Posterior cingulate gyrus (tissue), 11 donors: Measurements from ENCODE around the gene FXYD4.
"Not testable (repeated sequence)": the region's sequence is repeated elsewhere in the genome, so short reads cannot be mapped to it uniquely, and the experiment has no call there.

ENCODE experiments used
- DNase-seq, 10 donors: peaks; one replicate each; pipeline versions ENCODE4 v3.0.0 to v3.0.0-alpha.2; 2020 to 2021; ENCODE audit warnings: mixed read lengths in 3 of 10
- intact Hi-C: fragments of 100-400 bp; cut with DNase I; formaldehyde crosslinking; loops from one replicate; pipeline ENCODE4 v1.15.1; 2023

The FXYD4 gene

DNA sequence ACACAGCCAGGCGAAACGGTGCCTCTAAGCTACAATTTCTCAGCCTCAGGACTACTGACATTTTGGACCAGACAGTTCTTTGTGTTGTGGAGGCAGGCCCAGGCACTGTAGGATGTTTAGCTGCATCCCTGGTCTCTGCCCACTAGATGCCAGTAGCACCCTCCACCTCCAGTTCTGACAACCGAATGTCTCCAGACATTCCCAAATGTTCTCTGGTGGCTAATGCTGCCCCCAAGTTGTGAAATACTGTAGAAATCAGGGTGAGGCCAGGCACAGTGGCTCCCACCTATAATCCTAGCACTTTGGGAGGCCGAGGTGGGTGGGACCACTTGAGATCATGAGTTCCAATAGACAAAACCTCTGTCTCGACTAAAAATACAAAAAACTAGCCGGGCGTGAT, 19.3 kb downstream of the FXYD4 start:
- intact Hi-C loops = no loop called here
- DNase-seq = peak in 8 of 10 donors; percentile 54 to 94 (median 66)

DNA sequence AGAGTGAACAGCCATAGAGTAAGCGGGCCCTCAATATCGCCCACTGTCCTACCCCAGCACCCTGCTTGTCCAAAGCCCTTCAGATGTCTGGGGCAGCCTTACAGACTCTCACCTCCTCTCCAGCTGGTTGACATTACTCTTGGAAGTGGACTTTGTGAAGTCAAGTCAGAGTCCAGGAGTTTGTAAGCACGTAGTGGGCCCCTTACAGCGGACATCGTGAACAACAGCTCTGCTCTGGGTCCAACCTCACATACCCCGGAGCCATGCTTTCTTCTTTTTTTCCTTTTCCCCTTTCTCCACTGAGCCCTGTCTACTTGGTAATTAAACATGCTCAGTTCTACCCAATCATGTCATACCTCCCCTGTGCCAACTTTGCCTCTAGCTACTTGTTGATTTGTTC, 20.1 kb downstream of the FXYD4 start:
- intact Hi-C loops = no loop called here
- DNase-seq = peak in 1 of 10 donors; percentile 30

DNA sequence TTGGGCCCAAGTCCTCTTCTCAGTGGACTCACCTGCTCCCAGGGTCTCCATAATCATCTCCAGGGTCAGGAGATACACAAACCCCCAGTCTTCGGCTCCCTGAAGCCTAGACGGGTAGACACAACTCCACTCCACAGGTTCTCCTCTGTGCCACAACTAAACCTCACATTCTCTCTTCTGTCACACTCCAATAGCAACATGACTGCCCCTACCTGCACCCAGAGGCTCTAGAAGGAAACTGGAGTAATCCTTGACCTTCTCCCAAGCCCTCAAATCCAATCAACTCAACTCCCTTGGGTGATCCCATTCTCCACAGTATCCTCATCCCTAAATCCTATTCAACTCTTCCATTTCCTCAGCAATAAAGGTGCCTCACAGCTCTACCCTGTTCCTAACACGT, 21.3 kb downstream of the FXYD4 start:
- DNase-seq = peak in 1 of 10 donors; percentile 7
- intact Hi-C loops = no loop called here

DNA sequence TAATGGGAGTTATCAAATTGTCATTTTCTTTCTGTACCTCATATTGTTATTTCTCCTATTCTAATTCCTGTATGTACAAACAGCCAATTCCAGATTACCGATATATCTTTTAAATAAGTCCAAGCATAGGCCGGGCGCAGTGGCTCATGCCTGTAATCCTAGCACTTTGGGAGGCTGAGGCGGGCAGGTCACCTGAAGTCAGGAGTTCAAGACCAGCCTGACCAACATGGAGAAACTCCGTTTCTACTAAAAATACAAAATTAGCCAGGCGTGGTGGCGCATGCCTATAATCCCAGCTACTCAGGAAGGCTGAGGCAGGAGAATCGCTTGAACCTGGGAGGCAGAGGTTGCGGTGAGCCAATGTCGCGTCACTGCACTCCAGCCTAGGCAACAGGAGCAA, 21.8 kb downstream of the FXYD4 start:
- DNase-seq = peak in 1 of 10 donors; percentile 58
- intact Hi-C loops = not testable (repeated sequence)

DNA sequence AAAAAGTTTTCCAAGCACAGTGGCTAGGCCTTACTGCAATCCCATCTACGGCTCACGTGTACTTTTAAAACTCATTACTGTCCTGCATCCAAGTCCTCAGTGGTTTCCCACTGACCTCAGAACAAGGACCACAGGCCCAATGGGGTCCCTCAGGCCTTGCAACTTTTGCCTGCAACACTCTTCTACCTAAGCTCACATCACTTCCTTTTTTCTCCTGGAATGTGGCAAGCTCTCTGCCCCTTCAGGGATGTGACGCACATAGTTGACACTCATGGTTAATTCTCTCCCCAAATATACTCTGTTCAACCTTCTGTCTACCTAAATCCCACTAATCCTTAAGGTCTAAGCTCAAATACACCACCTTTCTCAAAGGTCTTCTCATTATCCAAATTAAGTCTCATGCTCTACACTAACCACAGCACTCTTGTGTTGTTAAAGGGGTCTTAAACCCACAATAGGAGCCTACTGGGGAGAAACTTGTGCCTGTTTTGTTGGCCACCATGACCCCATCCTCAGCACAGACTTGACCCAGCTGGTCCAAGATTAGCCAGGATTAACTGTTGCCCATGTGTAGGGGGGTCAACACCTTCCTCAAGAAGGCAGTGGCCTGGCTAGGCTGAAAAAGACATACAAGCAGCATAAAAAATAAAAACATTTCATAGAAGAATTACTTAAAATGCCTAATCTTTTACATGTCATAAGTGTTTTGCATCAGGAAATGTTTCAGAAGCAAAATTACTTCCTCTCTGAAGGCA, 22.3 kb downstream of the FXYD4 start:
- intact Hi-C loops = no loop called here
- DNase-seq = peak in 1 of 10 donors; percentile 24

DNA sequence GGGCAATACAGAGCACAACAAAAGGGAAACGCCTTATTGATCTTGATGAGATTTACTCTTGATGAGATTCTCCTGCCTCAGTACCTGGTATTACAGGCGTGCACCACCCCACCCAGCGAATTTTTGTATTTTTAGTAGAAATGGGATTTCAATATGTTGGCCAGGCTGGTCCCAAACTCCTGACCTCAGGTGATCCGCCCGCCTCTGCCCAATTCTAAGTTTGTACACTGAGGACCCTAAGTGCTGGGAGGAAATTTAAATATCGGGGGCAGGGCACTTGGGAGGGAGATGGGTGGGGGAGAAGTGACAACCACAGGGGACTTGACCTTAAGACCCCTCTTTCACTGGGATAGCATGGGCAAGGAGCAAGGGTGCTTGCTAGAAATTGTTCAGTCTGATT, 23.4 kb downstream of the FXYD4 start:
- intact Hi-C loops = loop anchor here (5.0 kb wide), 1 partner anchor 42 kb away; the partner anchor contains the start of gene ZNF487

DNA sequence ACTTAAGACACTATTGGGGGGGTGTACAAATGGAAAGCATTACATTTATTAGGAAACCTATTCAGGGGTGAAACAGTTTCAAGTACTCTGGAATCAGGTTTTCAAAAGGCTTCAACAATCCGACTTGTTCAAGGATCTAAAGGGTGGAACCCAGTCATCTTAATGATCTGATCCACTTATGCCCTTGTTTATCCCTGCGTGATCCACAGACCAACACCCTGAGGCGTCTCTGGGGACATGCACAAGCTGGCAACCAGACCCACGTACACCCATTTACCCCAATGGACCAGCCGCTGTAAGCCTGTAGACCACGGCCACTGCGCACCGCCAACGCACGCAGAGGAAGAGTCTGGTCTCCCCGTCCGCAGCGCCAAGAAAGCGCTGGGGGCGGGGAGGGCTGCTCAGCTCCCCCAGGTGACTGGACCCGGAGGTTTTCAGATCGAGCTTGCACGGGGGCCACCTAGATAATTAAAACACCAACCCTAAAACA, 24.2 kb downstream of the FXYD4 start:
- peak in 2 of 10 donors; percentile 25 to 85 for DNase-seq
- intact Hi-C loops = loop anchor here (5.0 kb wide), 1 partner anchor 42 kb away; the partner anchor contains the start of gene ZNF487

More for the DNA sequence above, 23.4 kb downstream of the FXYD4 start:
- no peak for DNase-seq

DNA sequence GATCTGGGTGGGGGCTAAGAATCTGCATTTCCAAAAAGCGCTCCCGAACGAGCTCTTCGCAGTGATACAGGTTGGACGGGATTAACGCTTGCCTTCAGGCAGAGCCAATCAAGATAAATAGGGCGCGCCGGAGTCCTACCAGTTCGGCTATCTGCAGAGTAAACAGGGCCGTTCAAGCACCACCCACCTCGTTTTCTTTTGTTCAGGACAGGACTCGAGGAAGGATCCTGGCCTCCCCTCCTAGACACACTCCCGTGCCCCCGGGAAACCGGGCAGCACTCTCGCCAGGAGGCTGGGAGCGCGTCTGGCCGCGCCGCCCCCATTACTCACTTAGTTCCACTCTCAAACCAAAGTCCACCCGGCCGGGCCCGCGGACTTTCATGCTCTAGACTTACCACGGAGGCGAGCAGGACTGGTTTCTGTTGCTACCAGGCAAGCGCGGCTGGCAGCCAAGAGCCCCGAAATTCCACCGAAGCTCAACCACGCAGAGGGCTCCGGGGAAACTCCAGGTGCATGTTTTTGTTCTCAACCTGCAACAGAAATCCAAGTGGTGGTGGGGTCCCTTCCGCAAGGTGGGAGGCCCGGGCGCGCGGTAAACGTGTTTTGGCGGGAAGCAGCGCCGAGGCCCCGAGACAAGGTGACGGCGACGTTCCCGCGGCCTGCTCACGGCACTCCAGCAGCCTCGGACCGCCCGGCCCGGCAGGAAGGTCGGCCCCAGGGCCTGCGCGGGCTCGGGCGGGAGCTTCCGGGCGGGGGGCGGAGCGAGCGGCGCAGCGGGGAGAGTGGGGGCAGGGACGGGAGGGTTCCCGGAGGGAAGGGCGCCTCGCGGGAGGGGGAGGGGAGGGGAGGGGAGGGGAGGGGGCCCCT, 24.9 kb downstream of the FXYD4 start:
- intact Hi-C loops = loop anchor here (5.0 kb wide), 1 partner anchor 41 kb away; the partner anchor contains the start of gene ZNF487

DNA sequence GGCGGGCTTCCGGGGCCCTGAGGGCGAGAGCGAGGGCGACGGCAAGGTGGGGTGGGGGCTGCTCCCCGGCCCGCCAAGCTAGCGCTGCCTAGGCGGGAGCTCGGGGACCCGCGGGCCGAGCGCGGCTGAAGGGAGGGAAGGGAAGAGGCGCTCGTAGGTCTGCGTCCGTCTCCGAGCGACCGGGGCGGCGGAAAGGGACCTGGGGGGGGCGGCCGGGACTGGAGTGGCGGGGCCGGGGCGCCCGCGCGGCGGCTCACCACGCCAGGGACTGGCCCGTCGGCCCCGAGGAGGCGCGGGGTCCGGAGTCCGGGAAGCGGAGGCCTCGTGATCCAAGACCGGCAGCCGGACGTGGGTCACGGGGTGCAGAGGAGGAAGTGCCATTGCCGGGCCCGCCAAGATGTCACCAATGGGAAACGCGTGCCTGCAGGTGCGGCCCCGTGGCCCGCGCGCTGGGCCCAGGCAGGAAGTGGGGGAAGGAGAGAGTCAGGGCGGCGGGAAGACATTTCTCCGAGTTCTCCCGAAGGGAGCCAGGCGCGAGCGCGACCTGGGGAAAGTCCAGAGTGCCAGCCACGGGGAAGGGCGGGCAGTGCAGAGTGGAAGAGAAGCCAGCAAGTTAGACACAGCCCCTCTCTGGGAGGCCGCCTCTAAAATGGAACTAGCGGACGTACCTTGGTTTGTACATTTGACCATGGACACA, 25.6 kb downstream of the FXYD4 start:
- DNase-seq = peak; percentile 74 to 98 (median 84)
- intact Hi-C loops = loop anchor here (5.0 kb wide), 1 partner anchor 40 kb away; the partner anchor contains the start of gene ZNF487

More for the DNA sequence above, 24.9 kb downstream of the FXYD4 start:
- peak; percentile 59 to 94 (median 70) for DNase-seq

DNA sequence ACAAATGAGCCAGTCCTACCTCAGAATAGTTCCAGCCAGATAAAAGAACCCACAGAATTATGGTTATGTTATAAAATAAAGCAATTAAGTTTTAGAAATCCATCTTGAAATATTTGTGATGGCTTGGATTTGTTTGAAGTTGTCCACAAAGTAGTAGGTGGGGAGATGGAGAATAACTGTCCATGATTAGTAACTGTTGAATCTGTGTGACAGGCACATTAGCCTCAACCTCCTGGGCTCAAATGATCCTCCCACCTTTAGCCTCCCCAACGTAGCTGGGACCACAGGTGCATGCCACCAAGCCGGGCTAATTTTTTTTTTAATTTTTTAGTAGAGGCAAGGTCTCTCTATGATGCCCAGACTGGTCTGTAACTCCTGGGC, 27.5 kb downstream of the FXYD4 start:
- intact Hi-C loops = loop anchor here (5.0 kb wide), 1 partner anchor 38 kb away; the partner anchor contains the start of gene ZNF487
- no peak for DNase-seq

DNA sequence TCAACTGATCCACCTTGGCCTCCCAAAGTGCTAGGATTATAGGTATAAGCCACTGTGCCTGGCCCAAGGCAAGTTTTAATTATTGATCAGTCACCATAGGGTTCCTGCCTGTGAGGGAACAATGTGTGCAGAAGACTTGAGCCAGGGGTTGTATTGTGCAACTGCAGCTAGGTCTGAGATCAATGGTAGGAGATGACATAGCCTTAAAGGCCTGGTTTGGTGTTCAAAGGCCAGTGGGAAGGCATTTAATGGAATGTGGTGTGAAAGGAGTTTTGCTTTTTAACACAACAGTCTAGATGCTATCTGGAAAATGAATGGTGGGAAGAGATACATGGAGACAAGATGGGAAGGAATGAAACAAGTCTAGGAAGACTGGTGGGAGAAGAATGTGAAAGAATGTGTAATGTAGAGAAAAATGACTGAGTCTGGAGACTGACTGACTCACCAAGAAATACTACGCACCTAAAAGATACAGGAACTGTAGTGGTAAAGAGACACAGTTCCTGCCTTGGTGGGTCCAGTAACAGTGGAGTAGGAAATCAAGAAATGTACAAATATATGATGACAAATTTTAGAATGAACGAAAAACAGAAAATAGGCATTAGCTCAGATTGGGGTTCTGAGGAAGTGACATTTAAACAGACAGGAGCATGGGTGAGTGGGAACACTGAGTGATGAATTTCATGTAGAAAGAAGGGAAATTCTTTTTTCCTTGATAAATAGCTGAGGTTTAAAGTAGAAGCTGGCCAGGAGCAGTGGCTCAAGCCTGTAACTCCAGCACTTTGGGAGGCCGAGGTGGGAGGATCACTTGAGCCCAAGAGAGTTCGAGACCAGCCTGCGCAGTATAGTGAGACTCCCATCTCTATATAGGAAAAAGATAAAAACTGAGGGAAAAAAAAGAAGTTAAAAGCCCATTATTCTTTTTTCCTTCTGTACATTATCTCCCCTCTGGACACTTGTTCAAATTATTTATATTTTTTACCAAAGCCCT, 28.2 kb downstream of the FXYD4 start:
- intact Hi-C loops = loop anchor here (5.0 kb wide), 1 partner anchor 38 kb away; the partner anchor contains the start of gene ZNF487
- DNase-seq = no peak

DNA sequence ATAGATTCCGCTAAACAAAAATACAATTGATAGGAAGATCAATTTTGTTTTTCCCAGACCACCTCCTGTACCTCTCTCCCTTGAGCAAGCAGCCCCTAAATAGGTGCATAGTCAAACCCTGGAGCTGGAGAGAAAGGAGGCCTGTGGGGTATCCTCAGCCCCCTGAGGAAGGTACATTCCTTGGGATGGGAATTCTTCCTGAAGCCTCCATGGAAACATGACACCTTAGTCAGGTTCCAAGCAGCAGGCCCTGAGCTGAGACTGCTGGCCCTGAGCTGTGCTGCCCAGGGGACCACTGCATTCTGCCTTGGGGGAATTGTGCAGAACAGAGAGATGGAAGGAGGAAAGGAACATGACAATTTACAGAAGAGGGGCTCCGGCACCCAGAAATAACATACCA, 30.2 kb downstream of the FXYD4 start:
- DNase-seq = no peak
- intact Hi-C loops = no loop called here

DNA sequence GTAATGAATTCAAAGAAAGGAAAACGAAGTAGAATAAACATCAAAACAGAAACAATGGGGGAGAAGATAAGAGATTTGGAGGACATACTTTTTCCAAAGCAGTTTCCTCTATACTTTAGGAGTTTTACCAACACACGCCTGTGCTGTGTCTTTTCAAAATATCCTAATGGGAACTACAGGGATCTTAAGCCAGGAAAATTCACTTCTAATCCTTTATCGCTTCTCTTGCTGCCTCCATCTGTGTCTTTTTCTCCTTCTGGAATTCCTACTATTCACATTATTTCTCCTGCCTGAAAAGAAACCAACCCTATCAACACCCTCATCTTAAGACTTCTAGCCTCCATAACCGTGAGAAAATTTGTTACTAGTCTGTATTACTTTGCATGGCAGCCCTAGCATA, 30.7 kb downstream of the FXYD4 start:
- DNase-seq = no peak
- intact Hi-C loops = no loop called here

DNA sequence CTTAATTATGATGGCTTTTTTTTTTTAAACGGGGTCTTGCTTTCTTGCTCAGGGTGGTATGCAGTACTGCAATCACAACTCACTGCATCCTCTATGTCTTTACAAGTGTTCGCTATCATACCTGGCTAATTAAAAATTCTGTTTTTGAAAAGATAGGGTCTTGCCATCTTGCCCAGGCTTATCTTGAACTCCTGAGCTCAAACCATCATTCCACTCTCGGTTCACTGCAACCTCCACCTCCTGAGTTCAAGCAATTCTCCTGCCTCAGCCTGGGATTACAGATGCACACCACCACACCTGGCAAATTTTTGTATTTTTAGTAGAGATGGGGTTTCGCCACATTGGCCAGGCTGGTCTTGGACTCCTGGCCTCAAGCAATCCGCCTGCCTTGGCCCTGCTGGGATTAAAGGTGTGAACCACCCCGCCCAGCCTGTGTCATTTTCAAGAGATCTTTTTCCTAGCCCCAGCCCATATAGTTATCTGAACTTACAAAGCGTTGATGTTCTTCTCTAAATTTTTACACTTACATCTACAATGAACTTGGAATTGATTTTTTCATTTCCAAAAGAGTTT, 31.5 kb downstream of the FXYD4 start:
- intact Hi-C loops = no loop called here
- no peak for DNase-seq

DNA sequence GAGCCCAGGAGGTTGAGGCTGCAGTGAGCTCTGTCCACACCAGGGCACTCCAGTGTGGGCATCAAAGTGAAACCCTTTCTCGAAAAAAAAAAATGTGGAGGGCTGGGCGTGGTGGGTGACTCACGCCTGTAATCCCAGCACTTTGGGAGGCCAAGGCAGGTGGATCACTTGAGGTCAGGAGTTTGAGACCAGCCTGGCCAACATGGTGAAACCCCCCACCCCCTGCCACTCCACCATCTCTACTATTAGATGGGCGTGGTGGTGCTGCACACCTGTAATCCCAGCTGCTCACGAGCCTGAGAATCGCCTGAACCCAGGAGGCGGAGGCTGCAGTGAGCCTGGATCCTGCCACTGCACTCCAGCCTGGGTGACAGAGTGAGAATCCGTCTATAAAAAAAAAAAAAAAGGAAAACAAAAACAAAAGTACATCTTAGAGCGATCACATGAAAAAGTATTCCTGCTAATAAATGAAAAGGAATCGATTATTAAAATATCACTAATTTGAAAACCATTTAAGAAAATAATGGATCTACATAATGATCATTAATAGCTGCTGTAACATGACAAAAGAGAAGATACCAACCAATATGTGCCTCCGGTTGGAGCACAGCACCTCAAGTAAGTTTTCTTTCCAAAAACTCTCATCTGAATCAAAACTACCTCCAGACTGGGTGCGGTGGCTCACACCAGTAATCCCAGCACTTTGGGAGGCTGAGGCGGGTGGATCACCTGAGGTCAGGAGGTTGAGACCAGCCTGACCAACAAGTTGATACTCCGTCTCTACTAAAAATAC, 32.7 kb downstream of the FXYD4 start:
- intact Hi-C loops = no loop called here
- no peak for DNase-seq

DNA sequence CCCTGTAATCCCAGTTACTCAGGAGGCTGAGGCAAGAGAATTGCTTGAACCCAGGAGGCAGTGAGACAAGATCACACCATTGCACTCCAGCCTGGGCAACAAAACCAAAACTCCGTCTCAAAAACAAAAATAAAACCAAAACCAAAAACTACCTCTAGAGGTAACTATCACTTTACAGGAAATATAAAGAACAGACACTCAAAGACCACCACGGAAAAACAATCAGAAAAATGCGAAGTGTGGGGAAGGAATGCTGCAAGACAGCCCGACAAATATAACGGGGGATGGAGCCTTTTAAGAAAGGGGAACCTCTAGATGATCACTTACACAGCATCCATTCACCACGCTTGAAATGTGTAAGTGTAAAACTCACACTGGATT, 33.3 kb downstream of the FXYD4 start:
- intact Hi-C loops = no loop called here
- DNase-seq = no peak

DNA sequence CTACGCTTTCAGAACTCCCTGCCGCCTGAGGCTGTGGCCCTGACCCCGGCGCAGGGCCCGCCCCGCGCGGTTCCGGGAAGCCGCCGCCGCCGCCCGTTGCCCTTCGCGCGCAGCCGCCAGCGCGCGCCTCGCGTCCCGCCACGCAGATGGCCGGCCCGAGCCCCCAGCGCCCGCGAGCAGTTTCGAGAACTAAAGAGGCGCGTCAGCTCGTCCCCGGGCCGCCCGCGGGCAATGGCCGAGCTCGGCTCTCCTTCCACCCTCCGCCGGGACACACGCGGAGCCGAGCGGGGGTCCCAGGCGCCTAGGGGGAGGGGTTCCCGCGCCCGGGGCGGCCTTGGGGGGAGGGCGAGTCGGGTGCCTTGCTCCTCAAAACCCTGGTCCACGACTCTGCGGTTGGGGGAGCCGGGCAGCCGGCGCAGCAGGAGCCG, 35.7 kb downstream of the FXYD4 start:
- DNase-seq = peak in 9 of 10 donors; percentile 19 to 92 (median 29)
- intact Hi-C loops = no loop called here
